PC-3 (cell line): ENCODE measurements around the gene DPF3. TPM values are rescaled to one million over a fixed set of nuclear protein-coding genes. Genes with fewer than 3 reads are reported as not detected.

Experiments used
- ATAC-seq: fragments of 200-7000 bp; cut with Tn5 transposase; 2 replicates; pipeline ENCODE4 v1.9.1; 2020; ENCODE audit warnings: mild to moderate bottlenecking, moderate library complexity
- BruUV-seq: library from RNA; stranded (reverse); fragments of 400-500 nt; replicated peaks from 2 replicates; lab custom pipeline; 2021; lab: Mats Ljungman, UMichigan
- CTCF ChIA-PET: fragments of 300-600 bp; sonication (Branson Sonifier 250); formaldehyde crosslinking; loops from one replicate; lab custom pipeline; 2022; ENCODE audit warnings: antibody characterized with exemption; lab: Charles Lee
- POLR2A ChIA-PET: fragments of 300-600 bp; sonication (Branson Sonifier 250); formaldehyde crosslinking; loops from one replicate; lab custom pipeline; 2022; ENCODE audit warnings: antibody characterized with exemption; ENCODE audit not compliant: unreplicated experiment; lab: Charles Lee
- DNase-seq: peaks from one replicate; pipeline ENCODE4 v3.0.0-alpha.2; 2015
- H2AFZ ChIP-seq: fragments of 300-600 bp; sonication (generic); 2 replicates; pipeline ENCODE4 v1.6.0; 2016; ENCODE audit warnings: antibody characterized with exemption, low read length
- H3F3A ChIP-seq: fragments of 300-600 bp; sonication (generic); one replicate; pipeline ENCODE4 v1.6.0; 2017; ENCODE audit warnings: antibody characterized with exemption, low read length, control low read depth, mild to moderate bottlenecking; ENCODE audit not compliant: unreplicated experiment
- H3K27ac ChIP-seq: fragments of 300-600 bp; sonication (generic); 2 replicates; pipeline ENCODE4 v1.5.1; 2016; ENCODE audit warnings: mild to moderate bottlenecking, low read length
- H3K27me3 ChIP-seq: fragments of 300-600 bp; sonication (generic); 2 replicates; pipeline ENCODE4 v1.6.1; 2016; ENCODE audit warnings: low read length, mixed read lengths
- H3K36me3 ChIP-seq: fragments of 300-600 bp; sonication (generic); 2 replicates; pipeline ENCODE4 v1.6.1; 2016; ENCODE audit warnings: low read depth, mixed run types, low read length, mixed read lengths
- H3K4me1 ChIP-seq: fragments of 300-600 bp; sonication (generic); 2 replicates; pipeline ENCODE4 v1.5.1; 2016; ENCODE audit warnings: low read length; ENCODE audit not compliant: insufficient read depth
- H3K4me2 ChIP-seq: fragments of 300-600 bp; sonication (generic); 2 replicates; pipeline ENCODE4 v1.6.0; 2016; ENCODE audit warnings: low read length
- H3K4me3 ChIP-seq: fragments of 300-600 bp; sonication (generic); 2 replicates; pipeline ENCODE4 v1.5.1; 2016; ENCODE audit warnings: mild to moderate bottlenecking, low read length, mixed read lengths
- H3K79me2 ChIP-seq: fragments of 300-600 bp; sonication (generic); 2 replicates; pipeline ENCODE4 v1.6.1; 2017; ENCODE audit warnings: low read length, mixed read lengths
- H3K9ac ChIP-seq: fragments of 300-600 bp; sonication (generic); 2 replicates; pipeline ENCODE4 v1.6.0; 2016; ENCODE audit warnings: mild to moderate bottlenecking, low read length
- H3K9me2 ChIP-seq: fragments of 300-600 bp; sonication (generic); replicated peaks from 2 replicates; pipeline ENCODE4 v1.6.1; 2016; ENCODE audit warnings: mixed run types, low read length, mixed read lengths
- H3K9me3 ChIP-seq: fragments of 300-600 bp; sonication (generic); 2 replicates; pipeline ENCODE4 v1.6.1; 2016; ENCODE audit warnings: low read length, mixed read lengths
- H4K20me1 ChIP-seq: fragments of 300-600 bp; sonication (generic); 2 replicates; pipeline ENCODE4 v1.6.1; 2016; ENCODE audit warnings: low read length, mixed read lengths
- CTCF ChIP-seq: fragments of 300-600 bp; sonication (generic); conservative IDR thresholded peaks from 2 replicates; pipeline ENCODE4 v1.5.1; 2017; ENCODE audit warnings: antibody characterized with exemption, low read depth, mild to moderate bottlenecking, low read length
- EZH2 ChIP-seq: fragments of 300-600 bp; sonication (generic); IDR thresholded peaks from one replicate; pipeline ENCODE4 v1.6.1; 2017; ENCODE audit warnings: antibody characterized with exemption, mild to moderate bottlenecking, low read length; ENCODE audit not compliant: unreplicated experiment
- EZH2phosphoT487 ChIP-seq: fragments of 300-600 bp; sonication (generic); IDR thresholded peaks from 2 replicates; pipeline ENCODE4 v1.6.1; 2018; ENCODE audit warnings: mild to moderate bottlenecking, antibody characterized with exemption, low read length, borderline replicate concordance
- intact Hi-C: fragments of 100-400 bp; cut with micrococcal nuclease; formaldehyde crosslinking; loops from 2 replicates; pipeline ENCODE4 v1.9.0; 2023
- total RNA-seq: library from RNA; depleted of rRNA; stranded (reverse); fragments of >200 nt; gene quantifications from 2 replicates; pipeline ENCODE4 v1.2.3, GENCODE V29; 2014

DPF3 gene
- total RNA-seq, 1 experiment from 2014 or later: 16.6 TPM

DNA sequence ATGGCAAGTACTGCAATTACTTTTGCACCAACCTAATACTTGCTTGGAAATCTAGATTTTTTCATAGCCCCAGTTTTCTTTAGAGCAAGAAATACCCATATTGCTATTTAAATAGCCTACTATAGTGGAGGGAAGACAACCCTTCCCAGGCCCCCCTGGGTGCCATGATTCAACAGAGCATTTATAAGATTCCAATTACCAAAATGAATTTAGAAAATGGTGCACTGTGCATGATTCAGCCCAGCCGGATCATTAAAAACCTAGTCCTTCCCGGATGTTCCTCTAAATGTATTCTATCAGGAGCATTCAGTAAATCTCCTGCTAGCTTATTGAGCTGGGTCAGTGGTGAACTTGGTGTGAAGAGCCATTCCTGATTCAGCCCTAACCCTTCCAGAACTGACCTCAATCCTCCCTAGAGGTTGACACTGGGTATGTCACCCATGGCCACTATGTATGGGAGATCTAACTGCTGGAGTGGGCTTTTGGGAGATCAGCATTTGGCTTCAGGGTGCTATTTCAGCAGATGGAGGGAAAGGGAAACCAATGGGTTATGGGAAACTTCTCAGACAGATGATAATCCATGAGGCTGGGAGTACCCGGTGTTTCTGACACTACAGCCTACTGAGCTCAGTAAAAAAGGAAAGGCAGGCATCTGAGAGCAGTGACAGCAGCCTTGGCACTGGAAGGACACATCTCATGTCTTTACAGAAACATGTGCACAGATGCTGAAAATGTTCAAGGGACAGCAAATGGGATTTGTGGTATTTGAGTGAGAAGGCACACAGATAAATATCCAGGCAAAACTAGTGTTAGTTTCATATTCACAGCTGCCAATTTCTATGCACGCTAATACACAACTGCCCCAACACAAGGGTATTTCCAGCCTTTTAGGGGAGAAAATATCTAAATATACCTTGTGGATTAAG lies 258.9 kb downstream of the DPF3 start:
- Histone ChIP-seq H3K79me2 (no peaks in the 10 kb centered on the region), H3K27me3 (no peaks in the 10 kb centered on the region), H3K9ac (peak overlapping the region; percentile 42), H3K4me2 (peak overlapping the region; percentile 76), H3K4me3 (no peak overlapping the region), H2AFZ (peak overlapping the region; percentile 44), H4K20me1 (no peaks in the 10 kb centered on the region), H3K9me2 (no peaks in the 10 kb centered on the region), H3K4me1 (peaks cover 51% of the 10 kb centered on the region), H3K36me3 (peaks cover 6% of the 10 kb centered on the region; the same call in 1 of the 2 replicates), H3K27ac (peak overlapping the region; percentile 90), H3F3A (peaks cover 13% of the 10 kb centered on the region), H3K9me3 (no peaks in the 10 kb centered on the region)
- ATAC-seq: no peak
- no TSS peak for BruUV-seq
- intact Hi-C loops: loop anchor here (5.0 kb wide), 3 partner anchors 78 to 272 kb away; no protein-coding TSS in a partner anchor
- CTCF ChIA-PET: interaction anchor here (1.0 to 1.1 kb wide), 2 partner anchors 15 to 26 kb away, joined by 5 to 7 read pairs; no protein-coding TSS in a partner anchor
- TF ChIP-seq EZH2phosphoT487 (no peak), EZH2 (no peak)
- POLR2A ChIA-PET: no interaction called here
- no peak for DNase-seq

DNA sequence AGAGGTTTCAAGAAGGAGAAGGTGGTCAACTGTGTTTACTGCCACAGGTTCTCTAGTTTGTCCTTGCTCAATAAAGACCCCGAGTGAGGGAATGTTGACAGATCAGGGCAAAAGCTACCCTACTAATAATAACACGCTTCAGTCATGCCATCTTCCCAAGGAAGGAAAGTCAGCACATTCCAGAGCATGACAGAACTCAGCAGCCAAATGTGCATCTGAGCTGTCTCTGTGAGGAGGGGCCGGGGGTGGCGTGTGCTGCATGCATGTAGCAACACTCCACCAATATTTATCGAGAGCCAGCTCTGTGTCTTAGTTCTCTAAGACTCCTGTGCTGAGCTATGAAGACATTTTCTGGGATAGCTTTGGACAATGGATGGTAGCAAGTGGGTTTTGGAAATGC lies 260.4 kb downstream of the DPF3 start:
- H2AFZ ChIP-seq: no peak overlapping the region
- no peak overlapping the region for H3K4me3 ChIP-seq
- H3K4me1 ChIP-seq: peaks cover 48% of the 10 kb centered on the region
- intact Hi-C loops: no loop called here
- no peak overlapping the region for H3K4me2 ChIP-seq
- BruUV-seq: no TSS peak
- TF ChIP-seq EZH2phosphoT487 (no peak), CTCF (no peak), EZH2 (no peak)
- no peaks in the 10 kb centered on the region for H3K9me3 ChIP-seq
- H3F3A ChIP-seq: peaks cover 12% of the 10 kb centered on the region
- POLR2A ChIA-PET: interaction anchor here (0.7 kb wide), 1 partner anchor 32 kb away, joined by 6 read pairs; no protein-coding TSS in a partner anchor
- H3K27ac ChIP-seq: no peak overlapping the region
- no peaks in the 10 kb centered on the region for H3K9me2 ChIP-seq
- no peak overlapping the region for H3K9ac ChIP-seq
- H3K27me3 ChIP-seq: no peaks in the 10 kb centered on the region
- no peaks in the 10 kb centered on the region for H4K20me1 ChIP-seq
- CTCF ChIA-PET: no interaction called here
- no peaks in the 10 kb centered on the region for H3K79me2 ChIP-seq
- DNase-seq: no peak
- ATAC-seq: no peak
- H3K36me3 ChIP-seq: no peaks in the 10 kb centered on the region

- intact Hi-C loops: no loop called here
- Histone ChIP-seq H3K4me3 (no peak overlapping the region), H3K27ac (no peak overlapping the region), H2AFZ (no peak overlapping the region), H3K9me2 (no peaks in the 10 kb centered on the region), H4K20me1 (no peaks in the 10 kb centered on the region), H3F3A (peaks cover 8% of the 10 kb centered on the region), H3K4me2 (no peak overlapping the region), H3K9ac (no peak overlapping the region), H3K27me3 (no peaks in the 10 kb centered on the region), H3K79me2 (no peaks in the 10 kb centered on the region), H3K36me3 (no peaks in the 10 kb centered on the region), H3K4me1 (peaks cover 40% of the 10 kb centered on the region), H3K9me3 (no peaks in the 10 kb centered on the region)
- DNase-seq (no peak), ATAC-seq (no peak)
- CTCF ChIA-PET: no interaction called here
- TF ChIP-seq CTCF: no peak
- no peak for TF ChIP-seq EZH2phosphoT487
- TF ChIP-seq EZH2: no peak
- no TSS peak for BruUV-seq
- POLR2A ChIA-PET: no interaction called here
Measured at GRCh38 chr14:72632727-72633126, 261.2 kb downstream of the DPF3 start.
